Ishikawa (cell line): ENCODE data around the gene GLOD5.

Experiments
- CEBPB ChIP-seq: IDR thresholded peaks from 2 replicates; pipeline ENCODE4 v1.6.1; 2012
- CREB1 ChIP-seq: IDR thresholded peaks from 2 replicates; pipeline ENCODE4 v1.6.1; 2012; ENCODE audit warnings: low read depth
- EGR1 ChIP-seq: IDR thresholded peaks from 2 replicates; pipeline ENCODE4 v1.6.1; 2012
- EP300 ChIP-seq: IDR thresholded peaks from 2 replicates; pipeline ENCODE4 v1.6.1; 2012; ENCODE audit warnings: borderline replicate concordance
- FOXM1 ChIP-seq: IDR thresholded peaks from 2 replicates; pipeline ENCODE4 v1.6.1; 2012; ENCODE audit warnings: low read depth, borderline replicate concordance
- MAX ChIP-seq: IDR thresholded peaks from 2 replicates; pipeline ENCODE4 v1.6.1; 2012
- NFIC ChIP-seq: IDR thresholded peaks from 2 replicates; pipeline ENCODE4 v1.6.1; 2012
- RAD21 ChIP-seq: IDR thresholded peaks from 2 replicates; pipeline ENCODE4 v1.6.1; 2012; ENCODE audit warnings: low read depth
- TAF1 ChIP-seq: IDR thresholded peaks from 2 replicates; pipeline ENCODE4 v1.6.1; 2012; ENCODE audit warnings: low read depth, mild to moderate bottlenecking
- TCF12 ChIP-seq: IDR thresholded peaks from 2 replicates; pipeline ENCODE4 v1.6.1; 2012; ENCODE audit warnings: low read depth
- TEAD4 ChIP-seq: IDR thresholded peaks from 2 replicates; pipeline ENCODE4 v1.6.1; 2012
- USF1 ChIP-seq: IDR thresholded peaks from 2 replicates; pipeline ENCODE4 v1.6.1; 2012
- YY1 ChIP-seq: IDR thresholded peaks from 2 replicates; pipeline ENCODE4 v1.6.1; 2012; ENCODE audit warnings: low read depth
- ZBTB7A ChIP-seq: IDR thresholded peaks from 2 replicates; pipeline ENCODE4 v1.6.1; 2012; ENCODE audit warnings: low read depth
- TF ChIP-seq, protein P1 (sequence below): IDR thresholded peaks from 2 replicates; pipeline ENCODE4 v1.6.1; 2012; ENCODE audit warnings: low read depth, mild to moderate bottlenecking

Gene GLOD5

GRCh38 chrX:48736878-48737212 is 24.7 kb upstream of the GLOD5 start:
- TF ChIP-seq USF1 (no peak), EGR1 (no peak), TEAD4 (no peak), TCF12 (no peak), TAF1 (no peak), ZBTB7A (no peak), NFIC (no peak), YY1 (no peak), EP300 (no peak), RAD21 (no peak), CREB1 (no peak), MAX (no peak), FOXM1 (no peak), CEBPB (no peak)
- TF ChIP-seq, protein P1, sequence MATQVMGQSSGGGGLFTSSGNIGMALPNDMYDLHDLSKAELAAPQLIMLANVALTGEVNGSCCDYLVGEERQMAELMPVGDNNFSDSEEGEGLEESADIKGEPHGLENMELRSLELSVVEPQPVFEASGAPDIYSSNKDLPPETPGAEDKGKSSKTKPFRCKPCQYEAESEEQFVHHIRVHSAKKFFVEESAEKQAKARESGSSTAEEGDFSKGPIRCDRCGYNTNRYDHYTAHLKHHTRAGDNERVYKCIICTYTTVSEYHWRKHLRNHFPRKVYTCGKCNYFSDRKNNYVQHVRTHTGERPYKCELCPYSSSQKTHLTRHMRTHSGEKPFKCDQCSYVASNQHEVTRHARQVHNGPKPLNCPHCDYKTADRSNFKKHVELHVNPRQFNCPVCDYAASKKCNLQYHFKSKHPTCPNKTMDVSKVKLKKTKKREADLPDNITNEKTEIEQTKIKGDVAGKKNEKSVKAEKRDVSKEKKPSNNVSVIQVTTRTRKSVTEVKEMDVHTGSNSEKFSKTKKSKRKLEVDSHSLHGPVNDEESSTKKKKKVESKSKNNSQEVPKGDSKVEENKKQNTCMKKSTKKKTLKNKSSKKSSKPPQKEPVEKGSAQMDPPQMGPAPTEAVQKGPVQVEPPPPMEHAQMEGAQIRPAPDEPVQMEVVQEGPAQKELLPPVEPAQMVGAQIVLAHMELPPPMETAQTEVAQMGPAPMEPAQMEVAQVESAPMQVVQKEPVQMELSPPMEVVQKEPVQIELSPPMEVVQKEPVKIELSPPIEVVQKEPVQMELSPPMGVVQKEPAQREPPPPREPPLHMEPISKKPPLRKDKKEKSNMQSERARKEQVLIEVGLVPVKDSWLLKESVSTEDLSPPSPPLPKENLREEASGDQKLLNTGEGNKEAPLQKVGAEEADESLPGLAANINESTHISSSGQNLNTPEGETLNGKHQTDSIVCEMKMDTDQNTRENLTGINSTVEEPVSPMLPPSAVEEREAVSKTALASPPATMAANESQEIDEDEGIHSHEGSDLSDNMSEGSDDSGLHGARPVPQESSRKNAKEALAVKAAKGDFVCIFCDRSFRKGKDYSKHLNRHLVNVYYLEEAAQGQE: no peak

- no peak for TF ChIP-seq CREB1
- TF ChIP-seq YY1: no peak
- TF ChIP-seq MAX: no peak
- TF ChIP-seq ZBTB7A: no peak
- TF ChIP-seq TEAD4: no peak
- TF ChIP-seq EGR1: no peak
These were observed 24.2 kb upstream of the GLOD5 start for GRCh38 chrX:48737213-48737938.

DNA sequence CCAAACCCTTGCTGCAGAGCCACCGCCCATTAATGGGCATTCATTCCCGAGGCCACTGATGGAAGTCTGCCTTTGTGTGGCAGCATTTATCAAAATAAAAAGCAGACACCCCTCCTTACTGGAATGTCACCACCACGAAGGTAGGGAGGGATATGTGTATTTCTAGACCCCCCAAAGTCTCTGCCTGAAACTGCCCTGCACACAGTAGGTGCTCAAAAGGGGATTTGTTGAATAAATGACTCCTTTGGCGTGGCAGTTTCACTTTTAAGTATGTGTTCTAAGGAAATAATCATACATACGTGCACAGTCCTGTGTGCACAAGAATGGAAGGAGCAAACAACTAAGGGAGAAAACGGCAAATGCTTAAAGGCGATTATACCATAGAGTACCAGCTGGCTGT is 23.6 kb upstream of the GLOD5 start:
- TF ChIP-seq USF1 (no peak), TCF12 (no peak), EP300 (no peak), FOXM1 (no peak)

- no peak for TF ChIP-seq TAF1
- TF ChIP-seq CEBPB: no peak
- TF ChIP-seq RAD21: no peak
- TF ChIP-seq NFIC: no peak
- TF ChIP-seq YY1: no peak
- no peak for TF ChIP-seq MAX
- no peak for TF ChIP-seq CREB1
- TF ChIP-seq, protein P1: no peak
These were observed 19.7 kb upstream of the GLOD5 start for GRCh38 chrX:48741834-48742233.

GRCh38 chrX:48745222-48745621 is 16.3 kb upstream of the GLOD5 start:
- TF ChIP-seq MAX (no peak), CEBPB (no peak), USF1 (no peak), TEAD4 (no peak), FOXM1 (no peak), EP300 (no peak), TCF12 (no peak), TAF1 (no peak), YY1 (no peak), ZBTB7A (no peak), NFIC (no peak), EGR1 (no peak), CREB1 (no peak), RAD21 (no peak)
- TF ChIP-seq, protein P1: no peak
